Osteocyte (in vitro differentiated cells): Measurements from ENCODE around the gene RTF2. TPM values are rescaled to one million over a fixed set of nuclear protein-coding genes. Genes with fewer than 3 reads are reported as not detected.

Experiments
- DNase-seq: peaks from one replicate; pipeline ENCODE4 v3.0.0; 2021; ENCODE audit warnings: mixed read lengths; ENCODE audit not compliant: unreplicated experiment; ENCODE audit errors: extremely low spot score
- H3K27ac Mint-ChIP-seq: one replicate; pipeline ENCODE4 v1.8.0; 2021; ENCODE audit warnings: mild to moderate bottlenecking, mixed read lengths; ENCODE audit not compliant: unreplicated experiment
- H3K27me3 Mint-ChIP-seq: one replicate; pipeline ENCODE4 v1.8.0; 2021; ENCODE audit warnings: mixed read lengths; ENCODE audit not compliant: unreplicated experiment
- H3K36me3 Mint-ChIP-seq: one replicate; pipeline ENCODE4 v1.8.0; 2021; ENCODE audit warnings: mixed read lengths; ENCODE audit not compliant: unreplicated experiment
- H3K4me1 Mint-ChIP-seq: one replicate; pipeline ENCODE4 v1.8.0; 2021; ENCODE audit warnings: mixed read lengths; ENCODE audit not compliant: unreplicated experiment
- H3K4me3 Mint-ChIP-seq: one replicate; pipeline ENCODE4 v1.8.0; 2021; ENCODE audit warnings: mild to moderate bottlenecking, moderate library complexity, mixed read lengths; ENCODE audit not compliant: unreplicated experiment
- H3K9me3 Mint-ChIP-seq: one replicate; pipeline ENCODE4 v1.8.0; 2021; ENCODE audit warnings: mixed read lengths; ENCODE audit not compliant: unreplicated experiment
- total RNA-seq: library from RNA; stranded (reverse); gene quantifications from 2 replicates; pipeline ENCODE4 v1.2.1, GENCODE V29; 2021
- TF ChIP-seq, protein P1 (sequence below): fragments of 200-600 bp; sonication (generic); IDR thresholded peaks from 2 replicates; pipeline ENCODE4 v1.5.0; 2021; ENCODE audit warnings: antibody characterized with exemption, mild to moderate bottlenecking, moderate library complexity

Gene RTF2
- total RNA-seq, 1 donor from 2014 or later: 85.8 TPM

DNA sequence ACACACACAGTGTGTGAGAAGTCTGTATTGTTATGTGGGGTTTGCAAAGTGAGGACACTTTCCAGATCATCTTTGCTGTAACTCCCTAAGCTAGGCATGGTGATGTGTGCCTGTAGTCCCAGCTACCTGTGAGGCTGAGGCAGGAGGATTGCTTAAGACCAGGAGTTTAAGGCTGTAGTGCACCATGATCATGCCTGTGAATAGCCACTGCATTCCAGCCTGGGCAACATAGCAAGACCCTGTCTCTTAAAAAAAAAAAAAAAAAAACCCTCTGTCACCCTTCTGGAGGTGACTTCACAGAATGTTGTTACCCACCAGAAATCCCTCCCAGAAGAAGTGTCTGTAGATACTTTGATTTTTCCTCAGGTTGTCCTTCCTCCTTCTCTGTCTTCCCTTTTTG lies 41.5 kb upstream of the RTF2 start:
- H3K4me1 Mint-ChIP-seq: peaks cover 26% of the 10 kb centered on the region
- H3K4me3 Mint-ChIP-seq: no peak overlapping the region
- TF ChIP-seq, protein P1, sequence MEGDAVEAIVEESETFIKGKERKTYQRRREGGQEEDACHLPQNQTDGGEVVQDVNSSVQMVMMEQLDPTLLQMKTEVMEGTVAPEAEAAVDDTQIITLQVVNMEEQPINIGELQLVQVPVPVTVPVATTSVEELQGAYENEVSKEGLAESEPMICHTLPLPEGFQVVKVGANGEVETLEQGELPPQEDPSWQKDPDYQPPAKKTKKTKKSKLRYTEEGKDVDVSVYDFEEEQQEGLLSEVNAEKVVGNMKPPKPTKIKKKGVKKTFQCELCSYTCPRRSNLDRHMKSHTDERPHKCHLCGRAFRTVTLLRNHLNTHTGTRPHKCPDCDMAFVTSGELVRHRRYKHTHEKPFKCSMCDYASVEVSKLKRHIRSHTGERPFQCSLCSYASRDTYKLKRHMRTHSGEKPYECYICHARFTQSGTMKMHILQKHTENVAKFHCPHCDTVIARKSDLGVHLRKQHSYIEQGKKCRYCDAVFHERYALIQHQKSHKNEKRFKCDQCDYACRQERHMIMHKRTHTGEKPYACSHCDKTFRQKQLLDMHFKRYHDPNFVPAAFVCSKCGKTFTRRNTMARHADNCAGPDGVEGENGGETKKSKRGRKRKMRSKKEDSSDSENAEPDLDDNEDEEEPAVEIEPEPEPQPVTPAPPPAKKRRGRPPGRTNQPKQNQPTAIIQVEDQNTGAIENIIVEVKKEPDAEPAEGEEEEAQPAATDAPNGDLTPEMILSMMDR: no peak
- H3K27ac Mint-ChIP-seq: no peak overlapping the region
- H3K9me3 Mint-ChIP-seq: no peaks in the 10 kb centered on the region
- peaks cover 2% of the 10 kb centered on the region for H3K27me3 Mint-ChIP-seq
- H3K36me3 Mint-ChIP-seq: no peaks in the 10 kb centered on the region
- DNase-seq: no peak

DNA sequence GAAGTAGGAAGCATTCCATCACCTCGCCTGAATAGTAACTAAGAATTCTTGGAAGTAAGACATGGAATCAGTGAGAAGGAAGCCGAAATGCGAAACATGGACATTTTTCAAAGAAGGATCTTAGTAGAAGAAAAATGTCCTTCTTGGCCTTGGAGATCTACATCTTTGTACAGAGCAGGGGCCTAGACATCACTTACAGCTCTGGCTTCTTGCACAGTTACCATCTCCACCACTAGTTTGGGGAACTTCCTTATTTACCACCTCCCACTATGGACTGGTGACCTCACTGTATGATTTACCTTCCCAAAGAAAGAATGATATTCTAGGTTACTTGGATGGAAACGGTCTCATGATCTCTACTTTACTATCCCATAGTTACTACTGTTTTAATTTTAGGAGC lies 40.6 kb upstream of the RTF2 start:
- TF ChIP-seq, protein P1: no peak
- Mint-ChIP-seq H3K4me1 (peaks cover 18% of the 10 kb centered on the region), H3K4me3 (no peak overlapping the region), H3K27ac (no peak overlapping the region), H3K9me3 (no peaks in the 10 kb centered on the region), H3K27me3 (peaks cover 2% of the 10 kb centered on the region), H3K36me3 (no peaks in the 10 kb centered on the region)
- DNase-seq: no peak

DNA sequence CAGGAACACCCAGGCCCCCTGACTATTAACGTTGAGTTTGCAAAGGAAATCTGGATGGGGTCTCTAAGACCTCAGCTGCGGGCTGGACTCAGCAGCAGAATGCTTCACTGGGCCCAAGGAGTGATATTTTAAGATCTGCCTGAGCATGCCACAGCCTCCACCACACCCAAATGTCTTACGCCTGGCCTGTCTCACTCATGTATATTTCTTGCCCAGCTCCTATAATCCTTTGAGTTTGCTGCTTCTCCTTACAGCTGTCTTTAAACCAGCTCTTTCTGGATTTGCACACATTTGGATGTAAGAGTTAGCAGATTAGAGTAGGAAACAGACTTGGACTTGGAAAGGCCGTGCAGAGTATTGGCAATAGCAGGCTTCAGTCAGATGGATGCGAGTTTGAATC lies 40.0 kb upstream of the RTF2 start:
- H3K27ac Mint-ChIP-seq: no peak overlapping the region
- peaks cover 2% of the 10 kb centered on the region for H3K27me3 Mint-ChIP-seq
- H3K4me1 Mint-ChIP-seq: peaks cover 13% of the 10 kb centered on the region
- no peak for DNase-seq
- no peak overlapping the region for H3K4me3 Mint-ChIP-seq
- H3K9me3 Mint-ChIP-seq: no peaks in the 10 kb centered on the region
- TF ChIP-seq, protein P1: no peak
- no peaks in the 10 kb centered on the region for H3K36me3 Mint-ChIP-seq

DNA sequence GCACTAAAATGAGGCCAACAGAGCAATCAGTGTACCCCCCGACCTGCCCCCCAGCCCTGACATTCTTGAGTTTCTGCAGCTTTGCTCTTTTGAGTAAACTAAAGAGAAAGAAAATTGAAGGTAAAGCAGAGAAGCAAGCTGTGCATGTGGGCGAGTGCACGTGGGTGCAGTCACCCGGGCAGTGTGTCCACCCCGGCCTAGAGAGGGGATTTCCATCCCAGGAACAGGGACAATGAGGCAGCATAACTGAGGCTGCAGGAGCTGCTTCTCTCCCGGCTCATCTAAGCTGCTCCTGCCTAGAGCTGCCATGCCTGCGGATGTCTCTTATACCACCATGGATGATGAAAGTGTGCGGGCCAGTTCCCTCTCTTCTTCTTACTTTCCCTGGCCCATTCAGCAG lies 39.5 kb upstream of the RTF2 start:
- no peak overlapping the region for H3K4me3 Mint-ChIP-seq
- no peak overlapping the region for H3K27ac Mint-ChIP-seq
- H3K9me3 Mint-ChIP-seq: no peaks in the 10 kb centered on the region
- TF ChIP-seq, protein P1: no peak
- peaks cover 13% of the 10 kb centered on the region for H3K4me1 Mint-ChIP-seq
- H3K36me3 Mint-ChIP-seq: no peaks in the 10 kb centered on the region
- no peak for DNase-seq
- H3K27me3 Mint-ChIP-seq: peaks cover 2% of the 10 kb centered on the region

GRCh38 chr20:56429502-56429901 lies 38.9 kb upstream of the RTF2 start:
- Mint-ChIP-seq H3K4me3 (no peak overlapping the region), H3K27ac (no peak overlapping the region), H3K9me3 (no peaks in the 10 kb centered on the region), H3K27me3 (peaks cover 2% of the 10 kb centered on the region), H3K4me1 (peaks cover 13% of the 10 kb centered on the region), H3K36me3 (no peaks in the 10 kb centered on the region)
- TF ChIP-seq, protein P1: no peak
- DNase-seq: no peak
